C1 segment of cervical spinal cord (tissue), 14 donors: ENCODE measurements around the gene EYS.

Experiments
- DNase-seq, 14 donors: peaks; one replicate each; lab custom pipeline; 2025; lab: John Stamatoyannopoulos, UW

The EYS gene

GRCh38 chr6:63676412-63677114 is 2030.5 kb downstream of the EYS start:
- DNase-seq: no peak

GRCh38 chr6:63675138-63675537 is 2031.9 kb downstream of the EYS start:
- no peak for DNase-seq

GRCh38 chr6:63674635-63675034 is 2032.4 kb downstream of the EYS start:
- no peak for DNase-seq

- DNase-seq: no peak
These were observed 2033.3 kb downstream of the EYS start for GRCh38 chr6:63673692-63674091.

GRCh38 chr6:63672582-63673129 is 2034.4 kb downstream of the EYS start:
- DNase-seq: no peak

GRCh38 chr6:63671098-63671754 is 2035.8 kb downstream of the EYS start:
- DNase-seq: no peak
